Stimulated activated CD4-positive, alpha-beta T cell treated with anti-CD3 and anti-CD28 coated beads, Interleukin-2, amount 100 ng/mL, for 4 hours (primary cell): ENCODE measurements around the gene RPP14.
A peak's percentile ranks its signal among the peaks of the same experiment; 100 is the strongest.
"Not testable (repeated sequence)": the region's sequence is repeated elsewhere in the genome, so short reads cannot be mapped to it uniquely, and the experiment has no call there.

Source experiments
- DNase-seq: peaks from one replicate; pipeline ENCODE4 v3.0.0-alpha.2; 2020; ENCODE audit warnings: low read depth

Gene RPP14

GRCh38 chr3:58305882-58306711 is at the start of gene RPP14, which contains the start of gene HTD2:
Gene RPP14, plus strand, starts transcription at chr3:58306245. Its CDS starts 4,085 bp downstream, at chr3:58310330.
Gene HTD2, plus strand, starts transcription at chr3:58306520. Its CDS starts 11,094 bp downstream, at chr3:58317614.
- DNase-seq = peak; percentile 97

GRCh38 chr3:58256511-58256910 is 49.5 kb upstream of the RPP14 start:
- no peak for DNase-seq

- no peak for DNase-seq
Observed at GRCh38 chr3:58258392-58259055, 47.5 kb upstream of the RPP14 start.

- no peak for DNase-seq
Observed at GRCh38 chr3:58260261-58260731, 45.7 kb upstream of the RPP14 start.

GRCh38 chr3:58260733-58261132 is 45.3 kb upstream of the RPP14 start:
- DNase-seq = no peak

GRCh38 chr3:58261954-58262666 is 43.9 kb upstream of the RPP14 start:
- DNase-seq = no peak

- no peak for DNase-seq
Observed at GRCh38 chr3:58266577-58266976, 39.5 kb upstream of the RPP14 start.

- DNase-seq = not testable (repeated sequence)
Observed at GRCh38 chr3:58267543-58267942, 38.5 kb upstream of the RPP14 start.

GRCh38 chr3:58269356-58269755 is 36.7 kb upstream of the RPP14 start:
- DNase-seq = no peak

- DNase-seq = no peak
Observed at GRCh38 chr3:58270485-58270884, 35.6 kb upstream of the RPP14 start.

- DNase-seq = no peak
Observed at GRCh38 chr3:58271901-58272501, 34.0 kb upstream of the RPP14 start.

GRCh38 chr3:58272891-58273290 is 33.2 kb upstream of the RPP14 start:
- no peak for DNase-seq

- DNase-seq = not testable (repeated sequence)
Observed at GRCh38 chr3:58273362-58273761, 32.7 kb upstream of the RPP14 start.

GRCh38 chr3:58274027-58274614 is 31.9 kb upstream of the RPP14 start:
- no peak for DNase-seq

GRCh38 chr3:58281069-58281468 is 25.0 kb upstream of the RPP14 start:
- no peak for DNase-seq

- no peak for DNase-seq
Observed at GRCh38 chr3:58285334-58285733, 20.7 kb upstream of the RPP14 start.

GRCh38 chr3:58287354-58287753 is 18.7 kb upstream of the RPP14 start:
- no peak for DNase-seq

- DNase-seq = no peak
Observed at GRCh38 chr3:58288011-58288728, 17.9 kb upstream of the RPP14 start.

- DNase-seq = not testable (repeated sequence)
Observed at GRCh38 chr3:58288964-58289613, 17.0 kb upstream of the RPP14 start.

- not testable (repeated sequence) for DNase-seq
Observed at GRCh38 chr3:58290446-58290845, 15.6 kb upstream of the RPP14 start.
